ENCODE data around the gene DAB2IP.

Gene DAB2IP

DNA sequence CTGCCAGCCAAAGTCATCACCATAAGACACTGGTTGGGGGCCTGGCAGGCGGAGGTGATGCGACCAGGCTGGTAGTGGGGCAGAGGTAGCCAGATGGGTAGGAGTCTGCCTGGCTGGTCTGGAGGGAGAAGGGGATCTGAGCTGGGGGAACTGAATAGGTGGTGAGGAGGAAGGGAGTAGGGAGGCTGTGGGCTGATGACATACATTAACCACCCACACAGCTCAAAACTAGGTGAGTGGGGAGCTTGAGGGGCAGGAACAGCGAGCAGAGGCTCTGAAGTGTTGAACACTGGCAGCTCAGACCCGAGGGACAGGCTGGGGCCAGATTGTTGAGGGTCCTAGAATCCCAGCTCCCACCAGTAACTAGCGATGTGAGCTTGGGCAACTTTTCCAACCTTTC lies 81.0 kb downstream of the DAB2IP start:
- no peak overlapping the region for H3K4me3 ChIP-seq (ENCODE audit: low read length)
- TF ChIP-seq, protein P1, sequence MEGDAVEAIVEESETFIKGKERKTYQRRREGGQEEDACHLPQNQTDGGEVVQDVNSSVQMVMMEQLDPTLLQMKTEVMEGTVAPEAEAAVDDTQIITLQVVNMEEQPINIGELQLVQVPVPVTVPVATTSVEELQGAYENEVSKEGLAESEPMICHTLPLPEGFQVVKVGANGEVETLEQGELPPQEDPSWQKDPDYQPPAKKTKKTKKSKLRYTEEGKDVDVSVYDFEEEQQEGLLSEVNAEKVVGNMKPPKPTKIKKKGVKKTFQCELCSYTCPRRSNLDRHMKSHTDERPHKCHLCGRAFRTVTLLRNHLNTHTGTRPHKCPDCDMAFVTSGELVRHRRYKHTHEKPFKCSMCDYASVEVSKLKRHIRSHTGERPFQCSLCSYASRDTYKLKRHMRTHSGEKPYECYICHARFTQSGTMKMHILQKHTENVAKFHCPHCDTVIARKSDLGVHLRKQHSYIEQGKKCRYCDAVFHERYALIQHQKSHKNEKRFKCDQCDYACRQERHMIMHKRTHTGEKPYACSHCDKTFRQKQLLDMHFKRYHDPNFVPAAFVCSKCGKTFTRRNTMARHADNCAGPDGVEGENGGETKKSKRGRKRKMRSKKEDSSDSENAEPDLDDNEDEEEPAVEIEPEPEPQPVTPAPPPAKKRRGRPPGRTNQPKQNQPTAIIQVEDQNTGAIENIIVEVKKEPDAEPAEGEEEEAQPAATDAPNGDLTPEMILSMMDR (conservative IDR thresholded peaks at IDR 0.05; ENCODE audit: low read length): no peak
- DNase-seq (ENCODE audit: low read depth): no peak

DNA sequence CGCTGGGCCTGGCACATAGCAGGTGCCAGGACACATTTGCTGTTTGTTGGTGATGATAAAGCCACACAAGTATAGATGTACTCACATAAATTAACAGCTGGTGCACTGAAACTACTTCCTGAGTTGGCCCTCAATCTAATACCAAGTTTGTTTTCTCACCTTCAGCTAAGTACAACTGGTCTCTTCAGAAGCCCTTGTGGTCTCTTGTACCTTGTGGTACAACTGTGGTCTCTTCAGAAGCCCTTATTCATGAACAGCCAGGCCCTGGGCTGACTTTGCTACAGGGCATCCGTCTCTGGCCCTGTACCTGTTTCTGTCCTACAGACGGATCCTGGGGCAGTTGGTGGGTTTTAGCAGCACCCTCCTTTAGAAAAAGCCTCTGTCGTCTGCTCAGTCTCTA lies 81.5 kb downstream of the DAB2IP start:
- H3K4me3 ChIP-seq (ENCODE audit: low read length): no peak overlapping the region
- no peak for DNase-seq (ENCODE audit: low read depth)
- TF ChIP-seq, protein P1 (conservative IDR thresholded peaks at IDR 0.05; ENCODE audit: low read length): no peak

- H3K4me3 ChIP-seq (ENCODE audit: low read length): no peak overlapping the region
- DNase-seq (ENCODE audit: low read depth): no peak
- TF ChIP-seq, protein P1 (conservative IDR thresholded peaks at IDR 0.05; ENCODE audit: low read length): no peak
Measured at GRCh38 chr9:121734465-121734864, 83.0 kb downstream of the DAB2IP start.

DNA sequence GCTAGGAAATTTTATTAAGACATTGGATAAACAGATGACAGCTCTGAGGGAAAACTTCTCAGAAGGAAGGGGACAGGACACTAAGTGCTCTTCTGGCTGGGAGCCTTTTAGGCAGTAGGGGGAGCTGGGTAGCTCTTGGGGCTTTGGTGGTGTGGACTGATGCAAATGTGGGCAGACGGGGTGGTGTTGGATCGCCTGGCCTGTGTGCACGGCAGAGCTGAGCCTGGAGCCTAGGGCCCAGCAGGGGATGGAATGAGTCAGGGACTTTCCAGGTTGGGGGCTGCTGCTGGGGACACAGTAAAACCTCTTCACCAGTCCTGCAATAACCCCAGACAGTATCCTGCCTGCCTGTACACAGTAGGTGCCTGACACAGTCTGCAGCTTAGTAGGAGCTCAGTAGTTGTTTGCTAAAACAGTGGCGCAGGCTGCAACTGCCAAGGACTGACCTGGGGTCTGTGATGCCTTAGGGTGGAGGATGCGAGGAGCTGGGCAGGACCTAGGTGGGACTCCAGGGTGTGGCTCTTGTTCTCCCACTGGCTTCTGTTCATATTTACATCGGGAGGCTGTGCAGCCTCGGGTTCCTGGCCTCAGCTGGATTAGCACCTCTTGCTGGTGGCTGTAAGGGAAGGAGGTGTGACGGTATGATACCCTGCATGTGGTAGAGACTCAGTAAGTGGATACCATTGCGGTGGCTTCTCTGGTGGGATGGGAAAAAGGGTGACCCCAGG lies 83.8 kb downstream of the DAB2IP start:
- peak; percentile 68 for DNase-seq (ENCODE audit: low read depth)
- TF ChIP-seq, protein P1 (conservative IDR thresholded peaks at IDR 0.05; ENCODE audit: low read length): peak; percentile 72

GRCh38 chr9:121735793-121736770 lies 84.6 kb downstream of the DAB2IP start:
- H3K4me3 ChIP-seq (ENCODE audit: low read length): peak overlapping the region; percentile 37
- TF ChIP-seq, protein P1 (conservative IDR thresholded peaks at IDR 0.05; ENCODE audit: low read length): no peak
- peak; percentile 59 for DNase-seq (ENCODE audit: low read depth)

More for the DNA sequence above, 83.8 kb downstream of the DAB2IP start:
- no peak overlapping the region for H3K4me3 ChIP-seq (ENCODE audit: low read length)

- no peak for DNase-seq (ENCODE audit: low read depth)
- TF ChIP-seq, protein P1 (conservative IDR thresholded peaks at IDR 0.05; ENCODE audit: low read length): no peak
- H3K4me3 ChIP-seq (ENCODE audit: low read length): no peak overlapping the region; the same call in 1 of the 2 replicates
Measured at GRCh38 chr9:121736934-121737462, 85.6 kb downstream of the DAB2IP start.
